GM21619 (cell line): ENCODE measurements around the gene DYRK1B.

Experiments
- ATAC-seq: cut with Tn5 transposase; IDR thresholded peaks from one replicate; pipeline ENCODE4 v1.9.1; 2021; ENCODE audit not compliant: unreplicated experiment

Gene DYRK1B

GRCh38 chr19:39864118-39864517, 30.2 kb upstream of the DYRK1B start:
- ATAC-seq, result no peak

- no peak for ATAC-seq
Measured at GRCh38 chr19:39858541-39858940, 24.6 kb upstream of the DYRK1B start.

- no peak for ATAC-seq
Measured at GRCh38 chr19:39852882-39853281, 18.9 kb upstream of the DYRK1B start.

GRCh38 chr19:39850892-39851291, 16.9 kb upstream of the DYRK1B start:
- ATAC-seq, result no peak

GRCh38 chr19:39848392-39848791, 14.4 kb upstream of the DYRK1B start:
- ATAC-seq, result no peak

- no peak for ATAC-seq
Measured at GRCh38 chr19:39847525-39847924, 13.6 kb upstream of the DYRK1B start.

GRCh38 chr19:39846678-39847486, 12.9 kb upstream of the DYRK1B start:
- no peak for ATAC-seq

- peak; percentile 73 for ATAC-seq
Measured at GRCh38 chr19:39845933-39846677, 12.1 kb upstream of the DYRK1B start, which contains the start of gene FBL. Gene FBL (minus strand): TSS chr19:39846379. CDS start chr19:39846300, 79 bp downstream.

- ATAC-seq, result peak; percentile 6
Measured at GRCh38 chr19:39845584-39845932, 11.6 kb upstream of the DYRK1B start.

- ATAC-seq, result no peak
Measured at GRCh38 chr19:39845172-39845571, 11.2 kb upstream of the DYRK1B start.

- no peak for ATAC-seq
Measured at GRCh38 chr19:39843919-39844793, 10.2 kb upstream of the DYRK1B start.

GRCh38 chr19:39842693-39843435, 8.9 kb upstream of the DYRK1B start:
- ATAC-seq, result no peak

GRCh38 chr19:39841041-39841440, 7.1 kb upstream of the DYRK1B start:
- ATAC-seq, result no peak

GRCh38 chr19:39840492-39840891, 6.5 kb upstream of the DYRK1B start:
- no peak for ATAC-seq

- ATAC-seq, result no peak
Measured at GRCh38 chr19:39839678-39840327, 5.8 kb upstream of the DYRK1B start.

- ATAC-seq, result no peak
Measured at GRCh38 chr19:39838569-39838968, 4.6 kb upstream of the DYRK1B start.

- no peak for ATAC-seq
Measured at GRCh38 chr19:39837978-39838377, 4.0 kb upstream of the DYRK1B start.

GRCh38 chr19:39834287-39834841, 402 bp upstream of the DYRK1B start:
- no peak for ATAC-seq

GRCh38 chr19:39833160-39833463, 850 bp downstream of the DYRK1B start:
- no peak for ATAC-seq
